ENCODE data around the gene EML5.
A peak's percentile ranks its signal among the peaks of the same experiment; 100 is the strongest.

EML5 gene

DNA sequence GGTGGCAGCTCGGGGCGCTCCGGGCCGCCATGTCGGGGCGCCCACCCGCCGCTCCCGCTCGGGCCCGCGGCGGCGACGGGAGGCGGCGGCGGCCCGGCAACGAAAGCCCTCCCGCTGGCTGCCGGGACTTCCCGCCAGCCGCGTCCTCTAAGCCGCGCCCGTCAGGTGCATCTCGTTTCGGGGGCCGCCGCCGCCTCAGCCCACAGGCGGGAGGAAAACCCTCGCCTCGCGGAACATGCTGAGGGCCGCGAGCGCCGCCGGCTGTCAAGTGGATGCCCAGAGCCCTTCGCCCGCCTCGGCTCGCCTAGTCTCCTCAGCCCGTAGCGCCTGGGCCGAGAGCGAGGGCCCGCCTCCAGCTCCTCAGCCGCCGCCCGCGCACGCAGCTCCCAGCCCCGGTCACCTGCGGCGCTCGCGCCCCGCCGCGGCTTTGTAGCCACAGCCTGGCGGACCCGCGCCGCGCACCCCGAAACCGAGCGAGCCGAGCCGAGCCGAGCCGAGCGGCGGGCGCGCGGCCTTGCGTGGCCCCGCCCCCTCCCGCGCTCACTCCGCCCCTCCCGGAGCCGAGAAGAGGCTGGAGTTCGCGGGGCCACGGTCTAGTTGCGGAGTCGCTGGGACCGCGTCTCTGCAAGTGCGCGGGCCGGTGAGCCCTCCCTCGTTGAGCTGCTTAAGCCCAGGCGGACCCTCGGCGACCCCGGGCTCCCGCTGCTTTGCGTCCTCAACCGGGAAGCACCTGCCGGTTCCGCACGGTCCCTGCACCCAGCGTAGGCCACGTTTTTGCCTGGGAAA is at the start of gene EML5:
EML5 (minus strand) TSS at position 481 of the 786 bp plus-strand sequence; CDS start at position 31, 450 bp downstream.
- Histone ChIP-seq H3F3A (ENCODE audit: insufficient read depth) (peaks cover 22% of the 10 kb centered on the region), H3K9ac (ENCODE audit: low read length) (peak within 1 kb of the TSS; percentile 75), H2AFZ (ENCODE audit: low read depth, low read length, severe bottlenecking) (peak within 1 kb of the TSS; percentile 100), H3K27ac (ENCODE audit: low read depth, low read length) (peak within 1 kb of the TSS; percentile 60), H3K27me3 (ENCODE audit: low read length) (no peaks in the 10 kb centered on the region; the same call in 1 of the 2 replicates), H4K20me1 (ENCODE audit: low read depth, low read length) (no peaks in the 10 kb centered on the region), H3K4me3 (ENCODE audit: insufficient read depth, low read length, poor library complexity, severe bottlenecking) (peak within 1 kb of the TSS; percentile 87), H3K36me3 (ENCODE audit: low read length) (no peaks in the 10 kb centered on the region), H3K9me2 (replicated peaks; ENCODE audit: insufficient read depth, low read length) (no peaks in the 10 kb centered on the region), H3K79me2 (ENCODE audit: insufficient read depth, low read length) (no peaks in the 10 kb centered on the region), H3K4me2 (ENCODE audit: low read depth, low read length, poor library complexity, severe bottlenecking) (peak within 1 kb of the TSS; percentile 85), H3K9me3 (ENCODE audit: insufficient read depth, low read length) (no peaks in the 10 kb centered on the region)
- TF ChIP-seq, protein P1, sequence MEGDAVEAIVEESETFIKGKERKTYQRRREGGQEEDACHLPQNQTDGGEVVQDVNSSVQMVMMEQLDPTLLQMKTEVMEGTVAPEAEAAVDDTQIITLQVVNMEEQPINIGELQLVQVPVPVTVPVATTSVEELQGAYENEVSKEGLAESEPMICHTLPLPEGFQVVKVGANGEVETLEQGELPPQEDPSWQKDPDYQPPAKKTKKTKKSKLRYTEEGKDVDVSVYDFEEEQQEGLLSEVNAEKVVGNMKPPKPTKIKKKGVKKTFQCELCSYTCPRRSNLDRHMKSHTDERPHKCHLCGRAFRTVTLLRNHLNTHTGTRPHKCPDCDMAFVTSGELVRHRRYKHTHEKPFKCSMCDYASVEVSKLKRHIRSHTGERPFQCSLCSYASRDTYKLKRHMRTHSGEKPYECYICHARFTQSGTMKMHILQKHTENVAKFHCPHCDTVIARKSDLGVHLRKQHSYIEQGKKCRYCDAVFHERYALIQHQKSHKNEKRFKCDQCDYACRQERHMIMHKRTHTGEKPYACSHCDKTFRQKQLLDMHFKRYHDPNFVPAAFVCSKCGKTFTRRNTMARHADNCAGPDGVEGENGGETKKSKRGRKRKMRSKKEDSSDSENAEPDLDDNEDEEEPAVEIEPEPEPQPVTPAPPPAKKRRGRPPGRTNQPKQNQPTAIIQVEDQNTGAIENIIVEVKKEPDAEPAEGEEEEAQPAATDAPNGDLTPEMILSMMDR (IDR thresholded peaks at IDR 0.05; ENCODE audit: insufficient read depth, low read length, poor library complexity, severe bottlenecking), result no peak
- TF ChIP-seq EZH2phosphoT487 (conservative IDR thresholded peaks at IDR 0.05; ENCODE audit: low read length), result no peak

DNA sequence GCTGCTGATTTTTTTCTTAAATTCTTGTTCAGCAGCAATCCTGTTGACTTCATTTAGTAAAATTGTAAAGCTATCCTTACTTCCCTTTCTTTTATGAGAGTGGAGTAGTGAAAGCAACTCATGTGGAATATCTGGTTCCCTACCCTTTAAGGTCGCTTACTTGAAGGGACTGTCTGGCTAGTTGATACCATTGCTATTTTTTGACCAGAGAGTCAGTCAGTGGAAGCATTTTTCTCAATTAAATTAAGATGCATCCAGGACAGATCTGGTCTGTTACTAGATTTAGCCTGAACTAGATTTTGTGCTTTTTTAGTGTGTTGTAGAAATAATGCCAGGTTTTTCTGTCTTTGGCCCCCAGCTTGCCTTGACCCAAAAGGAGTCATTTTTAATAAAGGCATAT is 49.7 kb upstream of the EML5 start:
- no peaks in the 10 kb centered on the region for H4K20me1 ChIP-seq (ENCODE audit: low read depth, low read length)
- no peaks in the 10 kb centered on the region for H3K79me2 ChIP-seq (ENCODE audit: insufficient read depth, low read length)
- TF ChIP-seq EZH2phosphoT487 (conservative IDR thresholded peaks at IDR 0.05; ENCODE audit: low read length), result no peak
- TF ChIP-seq, protein P1 (IDR thresholded peaks at IDR 0.05; ENCODE audit: insufficient read depth, low read length, poor library complexity, severe bottlenecking), result no peak
- H3K9me2 ChIP-seq (replicated peaks; ENCODE audit: insufficient read depth, low read length), result no peaks in the 10 kb centered on the region
- H3K4me2 ChIP-seq (ENCODE audit: low read depth, low read length, poor library complexity, severe bottlenecking), result no peak overlapping the region
- no peaks in the 10 kb centered on the region for H3K9me3 ChIP-seq (ENCODE audit: insufficient read depth, low read length)
- H2AFZ ChIP-seq (ENCODE audit: low read depth, low read length, severe bottlenecking), result no peak overlapping the region
- no peak overlapping the region for H3K9ac ChIP-seq (ENCODE audit: low read length)
- no peaks in the 10 kb centered on the region for H3K36me3 ChIP-seq (ENCODE audit: low read length)
- H3K27ac ChIP-seq (ENCODE audit: low read depth, low read length), result no peak overlapping the region
- no peaks in the 10 kb centered on the region for H3K27me3 ChIP-seq (ENCODE audit: low read length)
- no peaks in the 10 kb centered on the region for H3F3A ChIP-seq (ENCODE audit: insufficient read depth)
- H3K4me3 ChIP-seq (ENCODE audit: insufficient read depth, low read length, poor library complexity, severe bottlenecking), result no peak overlapping the region

DNA sequence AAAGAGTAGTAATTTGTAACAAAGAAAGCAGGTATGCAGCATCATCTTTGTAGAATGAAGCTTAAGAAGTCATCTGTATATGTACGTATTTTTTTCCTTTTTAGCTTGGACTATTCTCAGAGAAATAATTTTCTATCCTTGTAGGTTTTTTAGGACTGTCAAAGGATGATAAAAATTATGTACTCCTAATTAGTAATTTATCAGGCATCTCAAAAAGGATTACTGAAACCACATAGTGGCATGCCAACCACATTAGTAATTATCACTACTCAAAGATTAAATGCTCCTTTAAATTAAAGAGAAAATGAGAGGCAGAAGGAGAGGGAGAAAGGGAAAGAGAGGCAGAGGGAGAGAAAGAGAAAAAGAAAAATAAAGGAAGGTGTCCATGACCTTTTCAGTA is 49.0 kb upstream of the EML5 start:
- Histone ChIP-seq H3K9me3 (ENCODE audit: insufficient read depth, low read length) (no peaks in the 10 kb centered on the region), H3F3A (ENCODE audit: insufficient read depth) (no peaks in the 10 kb centered on the region), H2AFZ (ENCODE audit: low read depth, low read length, severe bottlenecking) (no peak overlapping the region), H3K36me3 (ENCODE audit: low read length) (no peaks in the 10 kb centered on the region), H3K79me2 (ENCODE audit: insufficient read depth, low read length) (no peaks in the 10 kb centered on the region), H3K9ac (ENCODE audit: low read length) (no peak overlapping the region), H3K9me2 (replicated peaks; ENCODE audit: insufficient read depth, low read length) (no peaks in the 10 kb centered on the region), H4K20me1 (ENCODE audit: low read depth, low read length) (no peaks in the 10 kb centered on the region), H3K4me2 (ENCODE audit: low read depth, low read length, poor library complexity, severe bottlenecking) (no peak overlapping the region), H3K27ac (ENCODE audit: low read depth, low read length) (no peak overlapping the region), H3K27me3 (ENCODE audit: low read length) (no peaks in the 10 kb centered on the region), H3K4me3 (ENCODE audit: insufficient read depth, low read length, poor library complexity, severe bottlenecking) (no peak overlapping the region)
- TF ChIP-seq, protein P1 (IDR thresholded peaks at IDR 0.05; ENCODE audit: insufficient read depth, low read length, poor library complexity, severe bottlenecking), result no peak
- TF ChIP-seq EZH2phosphoT487 (conservative IDR thresholded peaks at IDR 0.05; ENCODE audit: low read length), result no peak

Measured in SU-DHL-6 (cell line).